ENCODE data around the gene CSTPP1. TPM values are rescaled to one million over a fixed set of nuclear protein-coding genes. Genes with fewer than 3 reads are reported as not detected.

Gene CSTPP1
- total and polyA plus RNA-seq, 2 donors (not counting 3 experiments of a cell fraction or from before 2014, with no cell fraction given), result 25.9 to 38.2 TPM

DNA sequence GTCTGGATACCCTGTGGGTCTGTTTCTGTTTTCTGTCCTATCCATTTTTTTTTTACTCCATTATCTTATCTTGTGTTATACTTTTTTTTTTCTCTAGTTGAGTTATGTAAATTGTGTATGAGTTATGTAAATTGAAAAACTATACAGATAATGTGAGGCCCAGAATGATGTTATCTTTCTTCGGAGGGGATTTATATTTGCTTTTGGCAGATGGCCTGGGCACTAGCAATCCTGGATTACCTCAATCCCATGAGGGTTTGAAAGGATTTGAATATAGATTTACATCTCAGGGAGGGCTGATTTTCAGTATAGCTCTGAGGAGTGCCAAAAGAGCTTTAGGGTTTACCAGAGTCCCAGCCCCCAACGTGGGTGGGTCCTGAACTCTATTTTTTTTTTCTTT is 71.0 kb downstream of the CSTPP1 start:
- no peaks in the 10 kb centered on the region for H3K9me3 ChIP-seq (replicated peaks; ENCODE audit: control insufficient read depth, insufficient read depth, low read length)
- no peaks in the 10 kb centered on the region for H3K27me3 ChIP-seq (ENCODE audit: control insufficient read depth in 2 of 2, insufficient read depth in 2 of 2, low read length in 2 of 2)
- no peaks in the 10 kb centered on the region for H4K20me1 ChIP-seq (replicated peaks; ENCODE audit: control insufficient read depth, extremely low read depth, insufficient read depth, low read length)
- no peak overlapping the region for H3K4me3 ChIP-seq (replicated peaks in 1 of 3; ENCODE audit: insufficient read depth in 1 of 3, low read depth in 1 of 3, low read length in 3 of 3)
- ChIA-PET POLR2A (no interaction called here), CTCF (no interaction called here)
- intact Hi-C loops (cut with micrococcal nuclease), result no loop called here
- no peak for FAIRE-seq
- dilution Hi-C loops (cut with MboI; ENCODE audit: extremely low pct_ligation_motif_present, low sequenced_read_pairs), result no loop called here
- no peaks in the 10 kb centered on the region for H3K9me1 ChIP-seq (replicated peaks; ENCODE audit: control insufficient read depth, extremely low read depth, insufficient read depth, low read length)
- no peaks in the 10 kb centered on the region for H3K79me2 ChIP-seq (ENCODE audit: control insufficient read depth, insufficient read depth, low read length)
- no peak for DNase-seq (ENCODE audit: low read depth, low spot score)
- no peaks in the 10 kb centered on the region for H3K36me3 ChIP-seq (ENCODE audit: control insufficient read depth in 2 of 2, extremely low read depth in 1 of 2, insufficient read depth in 2 of 2, low read length in 2 of 2)
- no peaks in the 10 kb centered on the region for H3K4me1 ChIP-seq (ENCODE audit: control insufficient read depth, extremely low read depth, insufficient read depth, low read length)
- H2AFZ ChIP-seq (ENCODE audit: low read depth, low read length), result no peak overlapping the region
- no peak for TF ChIP-seq MAX (IDR thresholded peaks at IDR 0.05; ENCODE audit: insufficient read depth, insufficient read length)
- no peak for TF ChIP-seq POLR2A (IDR thresholded peaks at IDR 0.05; ENCODE audit: low read depth, low read length)
- no peak for TF ChIP-seq POLR2AphosphoS5 (IDR thresholded peaks at IDR 0.05; ENCODE audit: insufficient read depth, low read depth, low read length)
- no peak for TF ChIP-seq EZH2 (IDR thresholded peaks at IDR 0.05; ENCODE audit: borderline replicate concordance, low read depth, low read length, severe bottlenecking)
- TF ChIP-seq MYC (IDR thresholded peaks at IDR 0.05; ENCODE audit: low read depth, low read length), result no peak
- no peak for TF ChIP-seq FOS (IDR thresholded peaks at IDR 0.05; ENCODE audit: borderline replicate concordance, insufficient read depth, low read length)
- TF ChIP-seq GATA2 (IDR thresholded peaks at IDR 0.05; ENCODE audit: insufficient read depth, insufficient read length, low read depth, low read length), result no peak
- TF ChIP-seq, protein P1, sequence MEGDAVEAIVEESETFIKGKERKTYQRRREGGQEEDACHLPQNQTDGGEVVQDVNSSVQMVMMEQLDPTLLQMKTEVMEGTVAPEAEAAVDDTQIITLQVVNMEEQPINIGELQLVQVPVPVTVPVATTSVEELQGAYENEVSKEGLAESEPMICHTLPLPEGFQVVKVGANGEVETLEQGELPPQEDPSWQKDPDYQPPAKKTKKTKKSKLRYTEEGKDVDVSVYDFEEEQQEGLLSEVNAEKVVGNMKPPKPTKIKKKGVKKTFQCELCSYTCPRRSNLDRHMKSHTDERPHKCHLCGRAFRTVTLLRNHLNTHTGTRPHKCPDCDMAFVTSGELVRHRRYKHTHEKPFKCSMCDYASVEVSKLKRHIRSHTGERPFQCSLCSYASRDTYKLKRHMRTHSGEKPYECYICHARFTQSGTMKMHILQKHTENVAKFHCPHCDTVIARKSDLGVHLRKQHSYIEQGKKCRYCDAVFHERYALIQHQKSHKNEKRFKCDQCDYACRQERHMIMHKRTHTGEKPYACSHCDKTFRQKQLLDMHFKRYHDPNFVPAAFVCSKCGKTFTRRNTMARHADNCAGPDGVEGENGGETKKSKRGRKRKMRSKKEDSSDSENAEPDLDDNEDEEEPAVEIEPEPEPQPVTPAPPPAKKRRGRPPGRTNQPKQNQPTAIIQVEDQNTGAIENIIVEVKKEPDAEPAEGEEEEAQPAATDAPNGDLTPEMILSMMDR (IDR thresholded peaks at IDR 0.05; ENCODE audit: extremely low read depth in 1 of 2, insufficient read depth in 1 of 2, low read depth in 1 of 2, low read length in 2 of 2), result no peak
- no peak for TF ChIP-seq JUN (IDR thresholded peaks at IDR 0.05; ENCODE audit: borderline replicate concordance, insufficient read depth, insufficient read length, low read depth)
- BruUV-seq (replicated peaks), result no TSS peak
- H3K9ac ChIP-seq (replicated peaks; ENCODE audit: extremely low read depth, insufficient read depth, low read length), result no peak overlapping the region
- no peak overlapping the region for H3K4me2 ChIP-seq (ENCODE audit: insufficient read depth, low read length)
- no peak overlapping the region for H3K27ac ChIP-seq (ENCODE audit: insufficient read depth, low read depth, low read length)

Data from endothelial cell of umbilical vein (primary cell).